ENCODE measurements around the gene IRX1.

IRX1 gene

GRCh38 chr5:3595006-3595961 is at the start of gene IRX1:
IRX1 (plus strand) TSS chr5:3595832; CDS start chr5:3596106, 274 bp downstream.
- peak; percentile 71 for DNase-seq (ENCODE audit: low spot score)

GRCh38 chr5:3546028-3546427 is 49.6 kb upstream of the IRX1 start:
- DNase-seq (ENCODE audit: low spot score) = no peak

DNA sequence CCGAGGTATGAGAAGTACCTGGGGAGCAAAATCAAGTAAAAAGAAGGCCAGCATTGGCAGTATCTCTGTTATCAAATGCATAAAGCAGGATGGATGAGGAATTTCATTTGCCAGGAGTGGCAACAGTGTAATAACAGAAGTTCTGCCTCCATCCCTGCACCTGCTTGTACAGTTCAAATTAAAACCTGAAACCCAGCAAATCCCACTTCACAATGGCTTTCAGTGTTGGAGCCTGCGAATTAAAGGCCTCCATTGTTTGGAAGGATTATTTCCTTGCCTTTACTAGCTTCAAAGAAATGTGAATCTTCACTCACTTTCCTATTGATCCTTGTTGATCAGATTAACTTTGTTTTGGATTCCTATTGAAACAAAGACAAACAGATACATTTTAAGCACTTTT is 31.5 kb upstream of the IRX1 start:
- no peak for DNase-seq (ENCODE audit: low spot score)

- DNase-seq (ENCODE audit: low spot score) = peak; percentile 58
Measured at GRCh38 chr5:3564827-3565518, 30.7 kb upstream of the IRX1 start.

DNA sequence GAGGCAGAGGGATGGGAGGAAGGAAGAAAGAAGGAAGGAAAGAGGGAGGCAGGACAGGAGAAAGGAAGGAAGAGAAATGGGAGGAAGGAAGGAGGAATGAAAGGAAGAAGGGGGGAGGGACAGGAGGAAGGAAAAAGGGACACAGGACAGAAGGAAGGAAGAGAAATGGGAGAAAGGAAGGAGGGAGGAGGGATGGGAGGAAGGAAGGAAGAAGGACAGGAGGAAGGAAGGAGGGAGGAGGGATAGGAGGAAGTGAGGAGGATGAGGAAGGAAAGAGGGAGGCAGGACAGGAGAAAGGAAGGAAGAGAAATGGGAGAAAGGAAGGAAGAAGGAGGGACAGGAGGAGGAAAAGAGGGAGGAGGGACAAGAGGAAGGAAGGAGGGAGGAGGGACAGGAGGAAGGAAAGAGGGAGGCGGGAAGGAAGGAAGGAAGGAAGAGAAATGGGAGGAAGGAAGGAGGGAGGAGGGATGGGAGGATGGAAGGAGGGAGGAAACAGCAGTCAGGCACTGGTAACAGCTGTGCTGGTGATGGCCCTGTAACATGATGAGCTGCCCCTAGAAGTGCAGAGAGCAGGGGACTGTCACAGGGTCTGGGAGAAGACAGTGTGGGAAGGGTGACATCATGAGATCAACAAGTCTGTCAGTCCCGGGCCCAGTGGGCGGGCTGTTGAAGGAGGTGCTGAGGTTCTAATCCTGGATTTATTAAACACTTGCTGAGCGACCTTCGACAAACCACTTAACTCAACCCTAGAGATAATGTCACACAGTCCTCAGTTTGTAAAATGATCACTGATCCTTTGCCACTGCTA is 10.7 kb upstream of the IRX1 start:
- no peak for DNase-seq (ENCODE audit: low spot score)

DNA sequence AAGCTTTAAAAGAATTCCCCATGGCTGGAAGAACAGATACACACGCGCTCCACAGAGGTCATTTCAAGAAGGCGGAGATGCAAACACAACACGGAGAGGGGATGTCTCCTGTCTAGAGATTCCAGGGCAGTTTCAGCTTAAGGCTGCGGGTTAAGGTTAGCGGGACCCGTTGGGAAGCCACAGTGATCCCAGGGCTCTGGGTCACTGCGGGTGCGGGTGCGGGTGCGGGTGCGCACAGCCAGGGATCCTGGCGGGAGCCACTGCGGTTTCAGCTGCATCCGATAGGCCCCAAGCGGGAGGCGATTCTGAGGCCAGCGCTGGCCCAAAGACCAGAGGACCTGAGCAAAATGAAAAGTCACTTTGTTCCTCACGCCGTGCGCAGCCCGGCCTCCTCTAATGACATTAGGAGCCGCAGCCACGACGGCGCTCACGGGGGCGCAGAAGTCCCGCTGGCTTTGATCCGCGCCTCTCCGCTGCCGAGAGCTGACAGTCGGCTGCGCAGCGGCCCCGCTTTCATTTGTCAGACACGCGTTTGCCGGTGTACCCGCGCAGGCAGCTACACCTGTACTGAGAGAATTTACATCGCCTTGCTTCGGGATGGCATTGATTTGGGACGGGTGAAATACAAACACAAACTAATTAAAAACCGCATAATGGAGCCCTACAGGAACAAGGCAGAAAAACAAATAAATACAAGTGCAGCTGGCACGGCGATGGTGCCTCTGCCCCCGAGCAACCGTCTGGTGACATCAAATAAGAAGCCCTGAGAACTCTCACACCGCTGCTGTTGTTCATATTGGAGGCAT is 5.3 kb upstream of the IRX1 start:
- no peak for DNase-seq (ENCODE audit: low spot score)

DNA sequence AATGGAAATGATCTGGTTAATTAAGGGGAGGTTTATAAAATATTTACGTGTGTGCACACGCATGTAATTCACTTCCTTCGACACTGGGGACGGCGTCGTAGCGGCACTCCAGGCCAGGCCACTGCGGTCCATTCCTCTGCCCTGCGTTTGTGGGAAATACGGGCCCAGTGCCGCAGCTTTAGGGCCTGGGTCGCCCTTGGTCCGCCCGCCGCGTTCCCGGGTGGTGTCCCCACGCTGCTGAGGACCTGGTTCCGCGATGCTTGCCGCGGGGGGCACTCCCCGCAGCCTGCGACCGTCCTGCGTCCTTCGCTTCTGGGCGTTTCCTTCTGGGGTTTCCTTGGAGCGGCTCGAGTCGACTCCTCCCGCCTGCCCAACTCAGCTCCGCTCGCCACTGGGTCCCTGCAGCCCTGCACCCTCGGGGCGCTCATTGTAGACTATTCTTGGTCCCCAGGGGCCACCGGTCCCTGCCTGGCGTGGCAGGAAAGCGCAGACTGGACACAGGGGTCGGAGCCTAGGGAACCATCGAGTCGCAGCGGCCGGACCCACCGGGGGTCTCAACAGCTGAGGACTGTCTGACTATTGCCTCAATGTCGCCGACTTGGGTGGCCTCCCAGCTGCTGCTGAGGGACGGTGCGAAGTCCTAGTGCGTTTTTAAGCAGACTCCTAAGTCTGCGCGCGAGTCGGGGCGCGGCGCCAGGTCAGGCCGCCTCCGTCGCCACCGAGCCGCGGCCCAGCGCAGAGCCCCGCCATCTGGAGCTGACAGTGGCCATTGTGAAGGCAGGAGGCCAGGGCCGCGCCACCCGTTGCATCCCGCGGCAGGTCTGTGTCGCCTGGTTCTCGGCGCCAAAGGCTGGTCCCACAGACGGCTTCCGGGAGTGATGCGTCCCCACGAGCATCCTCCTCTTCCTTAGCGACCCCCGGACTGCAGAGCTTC is 4.4 kb upstream of the IRX1 start:
- no peak for DNase-seq (ENCODE audit: low spot score)

DNA sequence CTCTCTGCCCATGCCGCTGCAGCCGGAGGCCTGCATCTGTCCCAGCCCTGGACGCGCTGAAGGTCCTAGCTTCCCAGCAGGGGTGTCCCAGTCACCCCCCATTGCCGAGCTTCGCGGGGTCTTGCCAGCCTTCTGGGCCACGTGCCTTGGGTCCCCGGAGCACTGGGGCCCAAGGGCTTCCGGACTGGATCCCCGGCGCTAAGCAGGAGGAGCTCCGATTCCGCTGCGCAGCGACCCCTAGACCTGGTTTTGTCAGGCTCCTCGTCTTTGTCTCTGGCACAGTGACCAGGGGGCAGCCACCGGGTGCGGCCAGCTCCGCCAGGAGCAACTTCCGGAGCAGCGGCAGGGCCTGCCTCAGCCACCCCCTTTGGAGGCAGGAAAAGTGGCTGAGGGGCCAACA is 3.3 kb upstream of the IRX1 start:
- peak; percentile 67 for DNase-seq (ENCODE audit: low spot score)

DNA sequence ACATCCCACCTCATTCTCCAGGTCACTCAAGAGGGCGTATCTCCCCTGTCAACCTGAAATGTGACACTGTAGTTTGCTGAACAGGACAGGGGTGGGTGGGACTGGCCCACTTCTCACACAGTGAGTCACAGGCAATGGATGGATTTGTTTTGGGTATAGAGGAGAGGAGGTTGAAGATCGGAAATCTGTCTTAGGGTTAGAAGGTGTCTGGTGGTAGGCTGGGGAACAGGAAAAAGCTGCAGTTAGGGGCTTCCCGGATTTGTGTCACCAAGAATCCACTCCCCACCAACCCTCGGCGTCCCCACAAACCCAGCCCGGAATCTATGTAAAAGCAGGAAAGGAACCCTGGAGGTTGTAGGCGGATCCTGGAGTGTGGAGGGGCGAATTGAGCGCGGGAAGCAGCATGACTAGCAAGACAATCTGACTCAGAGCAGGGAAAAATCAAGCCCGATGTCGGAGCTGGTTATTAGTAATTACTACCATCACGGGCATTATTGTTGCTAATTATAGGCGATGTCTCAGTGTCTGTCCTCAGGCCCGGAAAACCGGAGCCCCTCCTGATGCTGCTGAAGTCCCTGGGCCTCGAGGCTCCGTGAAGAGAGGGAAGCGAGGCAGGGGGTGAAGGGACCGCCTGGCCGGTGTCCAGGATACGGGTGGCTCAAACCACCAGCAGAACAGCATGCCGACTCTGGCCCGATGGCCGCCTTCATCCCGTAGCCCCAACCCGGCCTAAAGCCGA is 1.7 kb upstream of the IRX1 start:
- DNase-seq (ENCODE audit: low spot score) = no peak

DNA sequence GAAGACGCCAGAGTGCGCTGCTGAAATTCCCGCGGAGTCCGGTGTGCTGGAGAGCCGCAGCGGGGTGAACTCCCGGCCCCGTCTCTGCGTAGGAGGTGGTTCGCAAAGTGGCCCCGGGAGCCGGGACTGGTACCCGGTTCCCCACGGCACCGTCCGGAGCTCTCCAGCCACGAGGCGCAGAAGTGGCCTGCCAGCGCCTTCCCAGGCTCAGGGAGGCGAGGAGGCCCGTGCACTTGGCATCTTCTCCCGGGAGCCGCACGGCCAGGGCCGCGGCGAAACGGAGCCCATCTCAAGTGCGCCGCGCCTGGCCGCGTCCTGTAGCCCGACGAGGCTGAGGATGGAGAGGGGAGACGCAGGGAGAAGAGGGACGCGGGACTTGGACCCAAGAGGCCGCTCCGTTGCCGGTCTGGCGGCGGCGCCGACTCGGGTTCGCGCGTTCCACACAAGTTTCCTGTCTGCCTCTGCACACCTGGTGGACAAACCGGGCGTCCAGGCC is 1.1 kb upstream of the IRX1 start:
- peak; percentile 54 for DNase-seq (ENCODE audit: low spot score)

DNA sequence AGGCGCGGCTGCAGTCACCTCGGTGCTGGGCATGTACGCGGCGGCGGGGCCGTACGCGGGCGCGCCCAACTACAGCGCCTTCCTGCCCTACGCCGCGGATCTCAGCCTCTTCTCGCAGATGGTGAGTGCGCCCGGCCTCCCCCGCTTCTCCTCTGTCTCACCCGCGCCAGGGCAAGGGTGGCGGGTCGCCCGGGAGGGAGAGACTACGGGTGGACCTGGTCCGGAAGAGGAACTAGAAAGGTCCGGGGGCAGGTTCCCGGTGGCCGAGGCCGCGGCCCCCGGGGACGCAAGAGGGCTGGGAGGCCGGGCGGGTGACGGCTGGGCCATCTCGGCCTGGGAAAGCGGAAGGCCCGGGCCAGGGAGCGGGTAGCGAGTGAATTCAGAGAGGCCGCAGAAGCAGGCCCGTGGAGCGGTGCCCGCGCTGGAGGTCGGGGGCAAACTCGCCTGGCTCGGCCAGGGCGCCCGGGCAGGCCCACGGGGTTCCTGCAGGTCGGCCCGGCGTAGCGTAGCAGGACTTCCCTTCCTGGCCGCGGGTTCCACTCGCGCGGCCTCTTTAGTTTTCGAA is 711 bp downstream of the IRX1 start:
- DNase-seq (ENCODE audit: low spot score) = no peak

- no peak for DNase-seq (ENCODE audit: low spot score)
Measured at GRCh38 chr5:3596857-3597166, 1.2 kb downstream of the IRX1 start.

DNA sequence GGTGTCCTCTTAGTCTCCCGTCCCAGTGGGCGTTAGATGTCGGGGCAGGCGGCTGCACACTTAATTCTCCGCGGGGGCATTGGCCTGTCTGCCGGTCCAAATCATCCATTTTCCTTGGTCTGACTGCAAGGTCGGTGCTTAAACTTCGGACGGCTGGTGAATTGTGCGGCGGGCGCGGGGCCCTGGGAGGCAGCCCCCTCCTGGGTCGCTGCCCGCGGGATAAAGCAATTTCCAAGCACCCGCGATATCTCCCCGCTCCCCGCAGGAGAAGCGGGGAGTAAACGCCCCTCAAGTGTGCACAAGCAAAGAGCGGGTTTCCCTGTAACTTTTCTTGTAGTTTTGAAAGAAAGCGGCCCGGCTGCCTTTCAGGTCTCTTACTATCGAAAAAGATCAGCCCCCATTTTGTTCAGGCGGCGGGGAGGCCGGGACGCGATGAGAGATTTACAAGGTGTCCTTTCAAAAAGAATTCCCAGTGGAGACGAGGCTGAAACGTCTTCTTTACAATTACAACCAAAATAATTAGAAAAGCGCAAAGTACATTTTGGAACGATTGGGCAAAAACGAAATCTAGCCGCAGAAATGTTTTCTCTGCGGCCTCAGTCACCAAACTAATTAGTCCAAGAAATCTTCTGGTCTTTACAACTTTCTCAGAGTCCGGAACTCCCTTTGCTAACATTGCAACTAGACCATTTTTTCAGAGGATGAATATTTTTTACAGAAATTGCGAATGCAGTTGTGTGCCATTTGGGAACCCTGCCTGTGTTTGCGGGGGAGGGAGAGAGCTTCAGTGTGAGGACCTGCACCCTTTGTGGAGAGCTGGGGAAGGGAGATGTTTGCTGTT is 1.8 kb downstream of the IRX1 start:
- DNase-seq (ENCODE audit: low spot score) = no peak

- DNase-seq (ENCODE audit: low spot score) = no peak
Measured at GRCh38 chr5:3598207-3598606, 2.6 kb downstream of the IRX1 start.

DNA sequence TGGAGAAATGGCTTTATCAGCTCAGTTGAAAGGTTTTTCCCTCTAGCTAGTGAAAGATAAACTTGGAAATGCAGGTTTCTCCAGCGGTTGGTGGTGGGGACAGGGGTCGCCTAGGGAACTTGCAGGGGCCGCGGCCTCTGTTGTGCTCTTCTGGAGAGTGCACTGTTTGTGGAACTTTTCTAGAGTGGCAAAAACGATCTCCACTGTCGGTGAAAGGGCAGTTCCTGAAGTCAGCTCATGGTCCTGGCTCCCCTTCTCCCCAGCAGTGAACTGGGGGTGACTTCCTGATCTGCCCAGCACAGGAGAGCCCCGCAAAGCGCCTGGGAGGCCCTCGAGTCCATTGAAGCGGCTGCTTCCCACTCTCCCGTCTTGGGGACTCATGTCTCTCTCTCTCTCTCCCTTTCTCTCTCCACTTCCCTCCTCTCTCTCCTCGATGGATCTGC is 3.2 kb downstream of the IRX1 start:
- no peak for DNase-seq (ENCODE audit: low spot score)

GRCh38 chr5:3599226-3600105 is 3.8 kb downstream of the IRX1 start:
- DNase-seq (ENCODE audit: low spot score) = peak; percentile 49
